ENCODE results near the gene PLCL2.

The PLCL2 gene

GRCh38 chr3:17133632-17134545, 249.1 kb downstream of the PLCL2 start:
- TF ChIP-seq CTCF (IDR thresholded peaks at IDR 0.05; ENCODE audit: extremely low read depth, insufficient read depth, missing control alignments): no peak
- no peak for DNase-seq (ENCODE audit: low spot score)
- in situ Hi-C loops (cut with MboI; ENCODE audit: low pct_unique_long_range_greater_than_20kb, low sequenced_read_pairs, unreplicated experiment): no loop called here

GRCh38 chr3:17135696-17136095, 250.9 kb downstream of the PLCL2 start:
- TF ChIP-seq CTCF (IDR thresholded peaks at IDR 0.05; ENCODE audit: extremely low read depth, insufficient read depth, missing control alignments): no peak
- in situ Hi-C loops (cut with MboI; ENCODE audit: low pct_unique_long_range_greater_than_20kb, low sequenced_read_pairs, unreplicated experiment): no loop called here
- no peak for DNase-seq (ENCODE audit: low spot score)

- in situ Hi-C loops (cut with MboI; ENCODE audit: low pct_unique_long_range_greater_than_20kb, low sequenced_read_pairs, unreplicated experiment): no loop called here
- TF ChIP-seq CTCF (IDR thresholded peaks at IDR 0.05; ENCODE audit: extremely low read depth, insufficient read depth, missing control alignments): no peak
- no peak for DNase-seq (ENCODE audit: low spot score)
These were observed 251.5 kb downstream of the PLCL2 start for GRCh38 chr3:17136136-17136721.

- no peak for DNase-seq (ENCODE audit: low spot score)
- in situ Hi-C loops (cut with MboI; ENCODE audit: low pct_unique_long_range_greater_than_20kb, low sequenced_read_pairs, unreplicated experiment): no loop called here
These were observed 252.6 kb downstream of the PLCL2 start for GRCh38 chr3:17137321-17137826.

GRCh38 chr3:17138246-17139039, 253.7 kb downstream of the PLCL2 start:
- TF ChIP-seq CTCF (IDR thresholded peaks at IDR 0.05; ENCODE audit: extremely low read depth, insufficient read depth, missing control alignments): no peak

More at GRCh38 chr3:17137321-17137826, 252.6 kb downstream of the PLCL2 start:
- TF ChIP-seq CTCF (IDR thresholded peaks at IDR 0.05; ENCODE audit: extremely low read depth, insufficient read depth, missing control alignments): no peak

More at GRCh38 chr3:17138246-17139039, 253.7 kb downstream of the PLCL2 start:
- no peak for DNase-seq (ENCODE audit: low spot score)
- in situ Hi-C loops (cut with MboI; ENCODE audit: low pct_unique_long_range_greater_than_20kb, low sequenced_read_pairs, unreplicated experiment): no loop called here

Measured in GM13977 (cell line).